NOMO-1 treated with DMSO at 0.1 percent for 48 hours (cell line): ENCODE measurements around the gene TSC22D1.
"Not testable (repeated sequence)": the region's sequence is repeated elsewhere in the genome, so short reads cannot be mapped to it uniquely, and the experiment has no call there.

Experiments
- DNase-seq: peaks from one replicate; lab custom pipeline; 2025; ENCODE audit not compliant: unreplicated experiment; lab: John Stamatoyannopoulos, UW

Gene TSC22D1

DNA sequence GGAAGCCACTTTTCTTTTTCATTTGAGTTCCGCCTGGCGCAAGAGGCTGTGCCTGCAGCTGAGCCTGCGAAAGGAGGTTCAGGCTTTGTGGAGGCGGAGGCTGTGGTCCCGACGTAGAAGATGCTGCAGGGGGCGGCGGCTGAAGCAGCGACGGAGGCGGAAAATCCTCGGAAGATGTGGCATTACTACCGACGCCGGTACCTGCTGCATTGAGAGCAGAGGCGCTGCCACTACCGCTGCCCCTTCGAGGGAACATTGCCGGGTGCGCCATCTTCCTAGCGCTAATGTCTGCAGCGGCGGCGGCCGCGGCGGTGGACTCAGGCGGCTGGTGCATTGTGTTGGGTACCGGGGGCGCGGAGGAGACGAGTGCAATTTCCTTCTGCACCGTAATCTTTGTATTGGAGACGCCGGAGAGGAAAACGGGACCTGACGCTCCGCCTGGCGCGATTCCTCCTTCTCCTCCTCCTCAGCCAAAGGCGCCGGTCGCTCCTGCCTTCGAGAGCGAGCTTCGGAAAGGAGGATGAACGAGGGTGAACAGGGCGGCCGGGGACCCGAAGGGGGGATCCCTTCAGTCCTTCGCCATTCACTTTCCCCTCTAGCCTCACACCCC is at the start of gene TSC22D1:
Gene TSC22D1 (minus strand): TSS at position 590 of the 610 bp plus-strand sequence. CDS start 256 bp downstream, at position 334.
- DNase-seq = peak; percentile 17

DNA sequence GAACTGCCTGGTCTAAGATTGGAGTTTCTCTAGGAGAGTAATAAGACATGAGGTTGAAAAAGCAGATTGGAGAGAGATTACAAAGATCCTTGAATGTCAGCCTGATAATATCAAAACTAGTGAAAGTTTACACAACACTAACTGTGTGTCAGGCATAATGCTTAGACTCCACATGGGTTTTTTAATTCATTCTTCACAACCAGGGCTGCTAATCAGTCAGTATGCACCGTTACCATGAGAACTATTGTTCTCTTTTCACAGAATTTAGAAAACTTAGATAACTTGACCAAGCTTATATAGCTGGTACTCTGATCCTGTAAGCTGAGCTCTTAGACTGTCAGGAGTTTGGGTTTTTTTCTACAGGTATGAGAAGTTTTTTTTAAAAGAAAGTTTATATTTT is 46.6 kb upstream of the TSC22D1 start:
- no peak for DNase-seq

DNA sequence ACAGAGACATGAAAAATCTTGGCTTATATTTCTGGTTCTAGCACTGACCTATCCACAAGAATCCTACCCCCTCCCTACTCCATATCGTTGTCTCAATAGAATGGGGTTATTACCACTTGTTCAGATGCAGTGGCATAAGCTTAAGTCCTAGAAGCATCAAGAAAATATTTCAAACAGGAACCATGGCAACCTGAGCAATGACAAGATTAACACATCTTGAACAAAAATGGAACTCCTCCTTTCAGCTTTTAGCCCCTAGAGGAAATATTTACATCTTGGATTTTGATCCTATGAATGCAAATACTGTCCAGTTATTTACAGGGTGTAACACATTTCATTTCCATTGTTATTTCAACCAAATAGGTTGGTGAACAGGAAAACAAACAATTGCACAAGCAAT is 46.1 kb upstream of the TSC22D1 start:
- DNase-seq = no peak

DNA sequence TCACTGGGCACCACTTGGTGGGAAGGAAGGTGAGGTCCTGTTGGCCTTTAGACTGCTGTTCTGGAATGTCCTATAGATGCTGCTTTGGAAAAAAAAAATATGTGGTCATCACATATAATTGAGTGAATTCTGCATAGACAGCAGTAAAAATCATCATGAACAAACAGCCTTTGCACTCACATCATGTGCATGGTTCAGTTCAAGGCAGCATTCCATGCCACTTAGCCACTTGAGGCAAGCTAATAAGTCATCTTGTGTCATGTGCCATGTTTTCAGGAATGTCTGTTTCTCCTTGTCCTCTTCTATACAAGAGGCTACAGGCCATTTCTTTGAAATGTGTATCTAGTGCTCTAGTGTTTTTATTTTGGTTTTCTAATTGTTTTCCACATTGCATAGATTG is 43.9 kb upstream of the TSC22D1 start:
- no peak for DNase-seq

DNA sequence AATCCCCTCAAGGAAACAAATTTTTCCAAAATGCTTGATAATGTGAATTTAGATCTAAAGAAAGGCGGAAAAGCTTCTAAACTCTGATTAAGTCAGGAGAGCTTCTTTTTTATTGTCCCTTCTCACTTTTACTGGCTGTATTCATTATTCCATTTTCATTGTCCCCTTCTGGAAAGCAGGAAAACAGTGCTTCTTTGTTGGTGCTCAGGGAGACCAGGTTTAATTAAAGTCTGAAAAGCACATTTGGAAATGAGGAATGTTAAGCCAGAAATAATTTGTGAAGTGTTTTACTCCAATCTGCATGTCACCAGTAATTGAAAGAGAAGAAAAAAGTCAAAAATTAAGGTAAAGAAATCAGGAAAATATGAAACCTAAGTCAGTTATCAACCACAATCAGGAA is 43.5 kb upstream of the TSC22D1 start:
- DNase-seq = no peak

DNA sequence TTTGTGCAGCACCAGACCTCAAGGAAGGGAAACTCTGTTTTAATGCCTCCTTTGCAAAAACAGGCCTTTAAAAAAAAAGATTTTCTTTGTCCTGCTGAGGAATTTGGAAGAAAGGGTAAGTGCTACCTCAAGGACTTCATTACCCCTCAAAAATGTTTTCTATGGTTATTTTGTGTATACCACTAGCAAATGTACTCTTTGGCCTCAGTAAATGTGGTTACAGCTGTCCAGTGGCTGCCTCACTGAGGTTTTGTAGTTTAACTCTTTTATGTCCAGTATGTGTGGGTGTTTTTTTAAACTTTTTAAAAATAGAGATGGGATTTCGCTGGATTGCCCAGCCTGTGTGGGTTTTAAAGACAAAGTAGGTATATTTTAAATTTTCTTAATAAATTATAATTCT is 42.2 kb upstream of the TSC22D1 start:
- no peak for DNase-seq

DNA sequence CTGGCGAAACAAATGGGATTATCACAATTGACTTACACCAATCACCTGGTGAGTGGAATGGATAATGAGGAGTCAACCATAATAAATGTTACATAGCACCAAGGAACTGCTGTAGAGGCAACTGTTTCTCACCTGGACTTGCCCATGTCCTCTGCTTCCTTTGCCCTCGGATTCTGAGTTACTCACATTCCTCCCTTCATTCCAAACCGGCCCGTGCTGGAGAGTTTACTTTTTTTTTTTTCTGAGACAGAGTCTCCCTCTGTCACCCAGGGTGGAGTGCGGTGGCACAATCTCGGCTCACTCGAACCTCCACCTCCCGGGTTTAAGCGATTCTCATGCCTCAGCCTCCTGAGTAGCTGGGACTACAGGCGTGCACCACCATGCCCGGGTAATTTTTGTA is 41.5 kb upstream of the TSC22D1 start:
- no peak for DNase-seq

DNA sequence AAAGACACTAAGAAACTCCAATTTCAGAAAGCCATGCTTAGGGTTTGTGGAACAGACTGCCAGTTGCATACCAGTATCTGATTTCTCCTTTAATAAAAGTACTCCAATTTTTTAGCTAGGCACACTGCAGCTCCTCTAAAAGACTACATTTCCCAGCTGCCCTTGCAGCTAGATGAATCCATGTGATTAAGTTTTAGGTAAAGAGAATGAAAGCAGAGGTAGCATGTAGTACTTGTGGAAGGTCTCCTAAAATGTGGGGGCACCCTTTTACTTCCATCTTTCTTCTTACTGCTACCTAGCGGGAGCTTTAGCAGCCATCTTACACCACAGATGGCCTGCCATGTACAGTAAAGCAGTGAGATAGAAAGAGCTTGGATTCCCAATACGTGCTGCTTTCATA is 33.0 kb upstream of the TSC22D1 start:
- DNase-seq = no peak

DNA sequence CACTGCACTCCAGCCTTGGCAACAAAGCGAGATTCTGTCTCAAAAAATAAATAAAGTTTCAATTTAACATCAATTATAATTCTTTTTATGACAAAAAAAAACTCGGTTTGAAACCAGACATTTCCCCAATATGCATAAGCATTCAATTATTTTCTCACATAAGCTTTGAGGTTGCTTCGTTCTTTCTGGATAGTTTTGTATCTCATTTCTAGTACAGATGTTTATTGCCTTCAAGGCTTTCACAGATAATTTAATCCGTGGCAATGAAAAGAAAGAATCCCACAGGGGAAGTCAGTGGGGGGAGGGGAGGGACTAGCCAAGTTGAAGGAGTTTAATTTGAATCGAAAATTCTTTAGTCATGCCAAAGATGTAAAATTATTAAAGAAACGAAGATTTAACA is 29.6 kb upstream of the TSC22D1 start:
- DNase-seq = no peak

DNA sequence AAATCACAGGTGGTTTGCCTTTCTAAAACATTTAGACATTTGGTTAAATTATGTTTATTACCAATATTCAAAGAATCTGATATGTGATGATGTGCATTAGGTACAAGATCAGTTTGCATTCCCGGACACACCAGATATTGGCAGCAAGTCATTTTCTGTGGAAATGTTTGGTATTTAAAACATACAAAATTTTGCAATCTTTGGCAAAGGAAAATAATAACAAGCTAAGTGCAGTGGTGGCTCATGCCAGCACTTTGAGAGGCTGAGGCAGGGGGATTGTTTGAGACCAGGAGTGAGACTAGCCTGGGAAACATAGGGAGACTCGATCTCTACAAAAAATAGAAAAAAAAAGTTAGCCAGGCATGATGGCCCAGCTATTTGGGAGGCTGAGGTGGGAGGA is 29.1 kb upstream of the TSC22D1 start:
- no peak for DNase-seq

DNA sequence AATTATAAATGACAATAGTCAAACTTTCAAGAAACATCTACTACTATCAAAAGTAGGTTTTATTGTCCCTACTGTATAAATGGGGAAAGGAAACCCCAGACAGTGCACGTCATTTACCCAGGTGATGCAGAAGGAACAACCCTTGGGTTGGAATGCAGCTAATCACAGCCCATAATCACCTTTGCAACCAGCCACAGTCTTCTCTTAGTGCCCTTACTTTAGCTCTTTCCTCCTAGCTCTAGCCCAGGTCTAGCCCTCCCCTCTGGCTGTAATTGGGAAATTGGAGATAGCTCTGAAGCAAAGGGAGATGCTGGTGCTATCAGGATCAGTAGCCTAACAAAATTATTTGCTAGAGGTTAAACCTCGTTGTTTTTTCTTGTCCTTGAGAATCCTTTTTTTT is 25.5 kb upstream of the TSC22D1 start:
- DNase-seq = no peak

DNA sequence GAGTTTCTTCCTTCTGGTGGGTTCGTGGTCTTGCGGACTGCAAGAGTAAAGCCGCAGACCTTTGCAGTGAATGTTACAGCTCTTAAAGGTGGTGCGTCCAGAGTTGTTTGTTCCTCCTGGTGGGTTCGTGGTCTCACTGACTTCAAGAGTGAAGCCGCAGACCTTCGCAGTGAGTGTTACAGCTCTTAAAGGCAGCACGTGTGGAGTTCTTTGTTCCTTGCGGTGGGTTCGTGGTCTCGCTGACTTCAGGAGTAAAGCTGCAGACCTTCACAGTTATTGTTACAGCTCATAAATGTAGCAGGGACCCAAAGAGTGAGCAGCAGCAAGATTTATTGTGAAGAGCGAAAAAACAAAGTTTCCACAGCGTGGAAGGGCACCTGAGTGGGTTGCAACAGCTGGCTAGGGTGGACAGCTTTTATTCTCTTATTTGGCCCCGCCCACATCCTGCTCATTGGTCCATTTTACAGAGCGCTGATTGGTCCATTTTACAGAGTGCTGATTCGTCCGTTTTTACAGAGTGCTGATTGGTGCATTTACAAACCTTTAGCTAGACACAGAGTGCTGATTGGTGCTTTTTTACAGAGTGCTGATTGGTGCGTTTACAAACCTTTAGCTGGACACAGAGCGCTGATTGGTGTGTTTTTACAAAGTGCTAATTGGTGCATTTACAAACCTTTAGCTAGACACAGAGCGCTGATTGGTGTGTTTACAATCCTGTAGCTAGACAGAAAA is 17.9 kb upstream of the TSC22D1 start:
- DNase-seq = not testable (repeated sequence)

DNA sequence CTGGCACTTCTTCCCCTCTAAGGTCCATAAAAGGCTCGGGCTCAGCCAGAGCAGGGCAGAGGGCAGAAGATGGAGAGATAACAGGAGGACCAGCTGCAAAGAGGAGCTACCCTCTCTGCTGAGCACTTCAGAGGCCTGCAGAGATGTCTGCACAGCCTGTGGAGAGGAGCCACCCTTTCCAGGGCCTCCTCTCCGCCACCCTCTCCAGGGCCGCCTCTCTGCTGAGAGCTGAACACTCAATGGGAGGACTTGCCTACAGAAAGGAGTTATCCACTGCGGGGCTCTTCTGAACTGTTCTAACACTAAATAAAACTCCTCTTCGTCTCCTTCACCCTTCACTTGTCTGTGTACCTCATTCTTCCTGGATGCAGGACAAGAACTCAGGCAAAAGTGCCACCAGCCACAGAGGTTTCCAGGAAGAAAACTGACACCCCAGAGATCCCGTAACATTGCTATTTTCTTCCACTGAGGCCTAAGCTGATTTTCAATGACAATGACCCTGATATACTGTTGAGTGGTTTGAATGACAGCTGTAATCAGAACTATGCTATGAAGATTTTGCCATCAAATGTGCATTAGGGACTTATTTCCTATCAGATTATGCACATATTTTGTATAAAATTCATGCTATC is 16.2 kb upstream of the TSC22D1 start:
- no peak for DNase-seq

DNA sequence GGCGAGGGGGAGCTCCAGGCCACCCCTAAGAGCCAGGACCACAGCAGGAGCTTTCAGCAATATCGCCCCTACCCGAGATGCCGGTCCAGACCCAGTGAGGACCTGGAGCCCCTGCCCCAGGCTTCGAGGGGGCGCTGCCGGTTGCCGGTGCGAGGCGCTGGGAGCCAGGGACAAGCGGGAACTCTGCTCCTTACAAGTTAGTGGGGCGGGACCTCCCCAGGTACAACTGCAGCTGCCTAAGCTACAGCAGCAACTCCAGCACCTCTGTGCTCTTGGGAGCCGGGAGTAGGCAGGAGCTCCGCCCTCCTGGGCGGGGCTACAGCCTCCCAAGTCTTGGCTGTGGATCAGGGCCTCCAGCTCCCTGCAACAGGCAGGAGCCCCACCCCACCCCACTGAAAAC is 15.2 kb upstream of the TSC22D1 start:
- no peak for DNase-seq

DNA sequence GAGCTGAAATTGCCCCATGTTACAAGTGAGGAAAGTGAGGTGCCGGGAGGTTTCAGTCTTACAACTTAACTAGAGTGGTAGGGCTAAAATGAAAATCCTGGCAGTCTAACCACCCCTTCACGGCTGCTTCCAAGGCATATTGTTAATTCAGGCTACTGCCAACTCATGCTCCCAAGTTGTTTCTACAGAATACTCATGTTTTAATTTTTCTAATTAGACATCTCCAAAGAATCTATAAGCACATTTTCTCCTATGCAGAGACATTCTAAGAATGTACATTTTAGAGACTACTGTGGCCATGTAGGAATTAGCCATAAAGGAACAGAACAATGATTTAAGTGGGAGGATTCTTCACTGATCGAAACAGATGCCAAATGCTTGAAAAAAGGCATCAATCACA is 7.0 kb upstream of the TSC22D1 start:
- no peak for DNase-seq

DNA sequence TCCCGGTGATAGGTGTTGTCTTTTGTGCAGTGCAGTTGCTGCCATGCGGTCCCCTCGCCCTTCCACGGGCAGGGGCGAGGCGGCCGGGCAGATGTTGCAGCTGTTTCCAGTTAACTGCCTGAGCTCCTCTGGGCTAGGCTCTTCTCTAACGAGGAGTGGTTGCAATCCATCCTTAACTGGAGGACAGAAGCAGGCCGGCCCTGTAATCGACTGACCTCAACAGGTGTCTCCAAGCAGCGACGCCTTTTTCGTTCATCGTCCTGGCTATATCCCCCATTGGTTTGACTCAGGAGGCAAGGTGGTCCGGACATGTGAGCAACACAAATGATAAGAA is 1.9 kb upstream of the TSC22D1 start:
- no peak for DNase-seq

DNA sequence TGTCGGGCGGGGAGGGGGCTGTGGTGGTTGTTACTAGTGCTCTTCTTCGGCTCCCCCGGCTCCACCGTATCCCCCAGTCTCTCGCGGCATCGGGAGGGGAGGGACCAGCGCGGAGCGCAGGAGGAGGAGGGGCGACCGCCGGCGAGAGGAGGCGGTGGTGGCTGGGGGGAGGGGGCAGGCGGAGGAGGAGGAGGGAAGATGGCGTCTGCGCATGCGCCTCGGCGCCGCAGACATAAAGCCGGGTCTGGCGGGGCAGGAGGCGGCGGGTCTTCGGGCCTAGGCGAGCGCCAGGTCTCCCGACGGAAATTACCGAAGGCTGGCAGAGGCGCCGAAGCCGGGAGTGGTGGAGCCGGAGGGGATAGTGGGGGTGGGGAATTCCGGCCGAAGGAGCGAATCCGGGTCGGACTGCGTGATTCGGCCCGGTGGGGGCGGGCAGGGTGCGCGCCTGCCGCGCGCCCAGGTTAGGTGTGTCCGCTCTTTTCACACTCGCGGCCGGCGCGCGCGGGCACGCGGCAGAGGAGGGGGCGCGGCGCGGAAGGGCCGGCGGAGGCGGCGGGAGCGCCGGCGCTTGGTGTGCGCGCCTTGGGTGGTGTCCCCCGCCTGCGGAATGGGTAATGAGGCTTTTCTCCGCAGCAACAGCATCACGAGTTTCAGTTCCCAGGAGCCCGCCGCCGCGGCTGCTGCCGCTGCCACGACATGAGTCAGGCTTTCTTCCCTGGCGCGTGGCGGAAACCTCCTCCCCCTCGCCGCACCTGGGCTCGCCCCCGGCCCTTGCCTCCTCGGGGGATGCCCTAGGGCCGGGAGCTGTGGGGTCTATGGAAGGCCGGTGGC is 1.3 kb upstream of the TSC22D1 start:
- peak; percentile 84 for DNase-seq

DNA sequence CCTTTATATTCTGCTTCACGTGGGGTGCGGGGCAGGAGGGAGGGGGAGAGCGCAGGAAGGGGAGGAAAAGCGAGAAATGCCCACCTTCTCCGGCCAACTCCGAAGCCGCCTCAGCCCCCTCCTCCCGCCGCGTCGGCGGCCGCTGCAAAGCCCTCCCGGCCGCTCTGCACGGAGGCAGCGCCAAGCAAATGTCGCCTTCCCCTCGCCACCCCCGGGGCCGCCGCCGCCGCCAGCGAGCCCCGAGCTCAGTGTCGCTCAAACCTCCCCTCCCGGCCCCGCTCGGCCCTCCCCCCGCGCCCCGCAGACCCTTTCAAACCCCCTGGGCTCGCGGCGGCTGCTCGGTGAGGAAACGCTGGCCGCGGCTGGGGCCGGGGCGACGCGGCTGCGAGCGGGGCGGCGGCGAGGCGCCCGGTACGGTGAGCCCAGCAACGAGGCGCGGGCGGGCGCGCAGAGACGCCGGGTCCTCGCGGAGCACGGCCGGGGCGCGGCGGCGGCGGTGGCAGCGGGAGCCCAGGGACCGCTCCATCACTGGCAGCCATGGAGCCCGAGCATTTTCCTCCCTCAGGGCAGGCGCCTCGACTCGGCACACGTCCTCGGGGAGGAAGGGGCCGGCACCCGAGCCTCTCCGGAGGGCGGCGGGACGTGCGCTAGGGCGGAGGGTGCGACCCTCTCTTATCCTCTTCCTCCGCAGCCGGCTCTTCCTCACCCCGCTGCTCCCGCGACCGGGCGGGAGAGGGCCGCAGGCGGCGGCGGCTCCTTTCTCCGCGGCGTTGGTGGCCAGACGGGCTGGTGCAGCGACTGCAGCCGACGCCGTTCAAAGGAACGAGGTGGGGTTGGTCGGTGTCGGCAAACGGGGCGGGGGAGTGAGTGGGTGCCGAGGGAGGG is 463 bp upstream of the TSC22D1 start:
- DNase-seq = no peak

DNA sequence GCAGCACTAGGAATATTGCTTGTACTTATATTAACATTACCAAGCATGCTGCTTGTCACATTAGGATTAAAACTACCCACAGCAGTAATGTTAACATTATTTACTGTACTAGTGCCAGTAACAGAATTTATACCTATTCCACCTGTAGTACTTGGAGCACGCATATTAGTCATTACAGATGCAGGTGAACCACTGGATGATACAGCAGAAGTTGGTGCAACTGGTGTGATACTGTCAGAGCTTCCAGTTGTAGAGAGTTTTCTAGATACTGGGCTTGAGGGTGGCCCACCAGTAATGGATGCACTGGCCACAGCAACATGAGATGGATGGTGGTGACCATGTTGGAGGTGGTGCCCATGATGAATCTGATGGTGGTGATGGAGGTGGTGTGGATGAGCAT is 1.1 kb downstream of the TSC22D1 start:
- DNase-seq = no peak

DNA sequence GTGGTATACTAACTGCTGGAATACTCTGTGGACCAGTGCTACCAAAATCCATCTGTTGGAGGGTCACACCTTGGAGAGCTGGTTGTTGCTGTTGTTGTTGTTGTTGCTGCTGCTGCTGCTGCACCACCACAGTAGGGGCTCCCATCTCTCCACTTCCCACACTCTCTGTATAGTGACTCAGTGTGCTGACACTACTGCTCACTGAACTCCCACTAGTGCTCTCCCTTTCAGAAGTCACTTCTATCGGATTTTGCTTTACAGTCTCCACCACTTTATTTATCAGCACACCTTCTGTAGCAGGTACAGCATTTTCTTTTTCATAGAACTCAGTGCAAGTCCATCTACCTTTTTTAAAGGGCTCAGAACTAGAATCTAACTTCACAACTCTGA is 1.7 kb downstream of the TSC22D1 start:
- DNase-seq = no peak
